Measurements from ENCODE around the gene ACAD10.

DNA sequence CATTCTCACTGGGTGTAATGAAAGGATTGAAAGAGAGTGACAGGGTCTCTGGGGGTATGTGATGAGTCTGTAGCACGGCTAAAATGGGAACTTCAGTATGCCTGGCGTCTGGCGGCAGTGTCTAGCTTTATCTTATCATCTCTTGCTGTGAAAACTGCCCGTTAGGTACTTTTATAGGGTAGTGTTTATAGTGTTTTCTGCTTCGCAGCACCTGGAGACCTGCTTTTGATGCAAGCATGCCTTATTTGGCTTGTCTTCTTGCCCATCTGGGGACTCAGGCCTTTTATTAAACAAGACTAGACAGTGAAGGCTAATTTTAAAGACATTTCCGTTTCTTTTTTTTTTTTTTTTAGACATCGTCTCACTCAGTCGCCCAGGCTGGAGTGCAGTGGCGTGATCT, 44.6 kb downstream of the ACAD10 start:
- TF ChIP-seq, protein P1, sequence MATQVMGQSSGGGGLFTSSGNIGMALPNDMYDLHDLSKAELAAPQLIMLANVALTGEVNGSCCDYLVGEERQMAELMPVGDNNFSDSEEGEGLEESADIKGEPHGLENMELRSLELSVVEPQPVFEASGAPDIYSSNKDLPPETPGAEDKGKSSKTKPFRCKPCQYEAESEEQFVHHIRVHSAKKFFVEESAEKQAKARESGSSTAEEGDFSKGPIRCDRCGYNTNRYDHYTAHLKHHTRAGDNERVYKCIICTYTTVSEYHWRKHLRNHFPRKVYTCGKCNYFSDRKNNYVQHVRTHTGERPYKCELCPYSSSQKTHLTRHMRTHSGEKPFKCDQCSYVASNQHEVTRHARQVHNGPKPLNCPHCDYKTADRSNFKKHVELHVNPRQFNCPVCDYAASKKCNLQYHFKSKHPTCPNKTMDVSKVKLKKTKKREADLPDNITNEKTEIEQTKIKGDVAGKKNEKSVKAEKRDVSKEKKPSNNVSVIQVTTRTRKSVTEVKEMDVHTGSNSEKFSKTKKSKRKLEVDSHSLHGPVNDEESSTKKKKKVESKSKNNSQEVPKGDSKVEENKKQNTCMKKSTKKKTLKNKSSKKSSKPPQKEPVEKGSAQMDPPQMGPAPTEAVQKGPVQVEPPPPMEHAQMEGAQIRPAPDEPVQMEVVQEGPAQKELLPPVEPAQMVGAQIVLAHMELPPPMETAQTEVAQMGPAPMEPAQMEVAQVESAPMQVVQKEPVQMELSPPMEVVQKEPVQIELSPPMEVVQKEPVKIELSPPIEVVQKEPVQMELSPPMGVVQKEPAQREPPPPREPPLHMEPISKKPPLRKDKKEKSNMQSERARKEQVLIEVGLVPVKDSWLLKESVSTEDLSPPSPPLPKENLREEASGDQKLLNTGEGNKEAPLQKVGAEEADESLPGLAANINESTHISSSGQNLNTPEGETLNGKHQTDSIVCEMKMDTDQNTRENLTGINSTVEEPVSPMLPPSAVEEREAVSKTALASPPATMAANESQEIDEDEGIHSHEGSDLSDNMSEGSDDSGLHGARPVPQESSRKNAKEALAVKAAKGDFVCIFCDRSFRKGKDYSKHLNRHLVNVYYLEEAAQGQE (IDR thresholded peaks at IDR 0.05; ENCODE audit: low read depth, low read length) = no peak
- TF ChIP-seq, protein P2, sequence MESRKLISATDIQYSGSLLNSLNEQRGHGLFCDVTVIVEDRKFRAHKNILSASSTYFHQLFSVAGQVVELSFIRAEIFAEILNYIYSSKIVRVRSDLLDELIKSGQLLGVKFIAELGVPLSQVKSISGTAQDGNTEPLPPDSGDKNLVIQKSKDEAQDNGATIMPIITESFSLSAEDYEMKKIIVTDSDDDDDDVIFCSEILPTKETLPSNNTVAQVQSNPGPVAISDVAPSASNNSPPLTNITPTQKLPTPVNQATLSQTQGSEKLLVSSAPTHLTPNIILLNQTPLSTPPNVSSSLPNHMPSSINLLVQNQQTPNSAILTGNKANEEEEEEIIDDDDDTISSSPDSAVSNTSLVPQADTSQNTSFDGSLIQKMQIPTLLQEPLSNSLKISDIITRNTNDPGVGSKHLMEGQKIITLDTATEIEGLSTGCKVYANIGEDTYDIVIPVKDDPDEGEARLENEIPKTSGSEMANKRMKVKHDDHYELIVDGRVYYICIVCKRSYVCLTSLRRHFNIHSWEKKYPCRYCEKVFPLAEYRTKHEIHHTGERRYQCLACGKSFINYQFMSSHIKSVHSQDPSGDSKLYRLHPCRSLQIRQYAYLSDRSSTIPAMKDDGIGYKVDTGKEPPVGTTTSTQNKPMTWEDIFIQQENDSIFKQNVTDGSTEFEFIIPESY (IDR thresholded peaks at IDR 0.05) = no peak
- no peak for TF ChIP-seq MYC (IDR thresholded peaks at IDR 0.05; ENCODE audit: insufficient read depth, insufficient read length, insufficient replicate concordance, low read length, severe bottlenecking)
- TF ChIP-seq MEF2B (IDR thresholded peaks at IDR 0.05; ENCODE audit: partially characterized antibody, poor library complexity, severe bottlenecking) = no peak
- TF ChIP-seq POLR2A (IDR thresholded peaks at IDR 0.05; ENCODE audit: low read depth, low read length) = no peak
- TF ChIP-seq PAX8 (IDR thresholded peaks at IDR 0.05) = no peak
